GM12891 (cell line): ENCODE results near the gene NIT2.
A peak's percentile ranks its signal among the peaks of the same experiment; 100 is the strongest.
"Not testable (repeated sequence)": the region's sequence is repeated elsewhere in the genome, so short reads cannot be mapped to it uniquely, and the experiment has no call there.

Experiments
- DNase-seq: peaks from one replicate; pipeline ENCODE4 v3.0.0; 2011; ENCODE audit warnings: low spot score; ENCODE audit not compliant: insufficient read length
- FAIRE-seq: peaks from 2 replicates; lab custom pipeline; 2011; peaks lifted over from hg19 to GRCh38; lab: Jason Lieb, UNC
- PAX5 ChIP-seq: IDR thresholded peaks from 2 replicates; pipeline ENCODE4 v1.6.1; 2011; ENCODE audit warnings: low read length, moderate library complexity, mild to moderate bottlenecking; ENCODE audit not compliant: insufficient read depth, severe bottlenecking
- POLR2A ChIP-seq: IDR thresholded peaks from 2 replicates; pipeline ENCODE4 v1.6.1; 2011; ENCODE audit warnings: low read depth, low read length, control low read depth
- POLR2AphosphoS5 ChIP-seq: IDR thresholded peaks from 2 replicates; pipeline ENCODE4 v1.6.1; 2011; ENCODE audit warnings: low read depth, low read length, control low read depth
- POU2F2 ChIP-seq: IDR thresholded peaks from 2 replicates; pipeline ENCODE4 v1.6.1; 2011; ENCODE audit warnings: low read depth, mild to moderate bottlenecking, control low read depth, low read length, moderate library complexity
- SPI1 ChIP-seq: IDR thresholded peaks from 2 replicates; pipeline ENCODE4 v1.6.1; 2011; ENCODE audit warnings: low read depth, low read length, control low read depth
- TAF1 ChIP-seq: IDR thresholded peaks from 2 replicates; pipeline ENCODE4 v1.6.1; 2011; ENCODE audit warnings: low read depth, low read length, control low read depth

Gene NIT2

DNA sequence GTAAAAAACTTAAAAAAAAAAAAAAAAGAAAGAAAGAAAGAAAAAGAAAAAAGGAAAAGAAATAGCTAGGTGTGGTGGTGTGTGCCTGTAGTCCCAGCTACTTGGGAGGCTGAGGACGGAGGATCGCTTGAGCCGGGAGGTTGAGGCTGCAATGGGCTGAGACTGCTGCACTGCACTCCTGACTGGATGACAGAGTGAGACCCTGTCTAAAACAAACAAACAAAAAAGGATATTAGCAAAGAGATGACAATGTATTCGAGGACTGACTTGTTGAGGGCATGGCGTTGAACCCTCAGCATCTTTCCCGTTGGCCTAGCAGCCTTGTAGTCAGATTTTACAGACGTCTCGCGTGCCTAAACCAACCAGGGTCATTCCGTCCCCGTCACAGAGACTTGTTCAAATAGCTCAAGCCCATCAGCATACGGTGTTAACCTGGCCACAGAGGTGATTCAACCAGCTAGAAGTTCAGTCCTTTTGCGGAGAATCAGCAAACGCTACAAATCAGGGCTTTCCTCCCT is 528 bp upstream of the NIT2 start:
- FAIRE-seq = no peak
- peak; percentile 9 for DNase-seq
- no peak for TF ChIP-seq POLR2A
- no peak; the same call in 1 of the 2 replicates for TF ChIP-seq TAF1
- TF ChIP-seq PAX5 = no peak
- no peak for TF ChIP-seq POLR2AphosphoS5
- no peak for TF ChIP-seq SPI1
- TF ChIP-seq POU2F2 = no peak

- TF ChIP-seq SPI1 = peak; percentile 74
- TF ChIP-seq POLR2AphosphoS5 = no peak
- no peak for TF ChIP-seq POU2F2
- TF ChIP-seq TAF1 = no peak
- no peak for TF ChIP-seq PAX5
- no peak for TF ChIP-seq POLR2A
- peak; percentile 23 for DNase-seq
- FAIRE-seq = no peak
These were observed 877 bp downstream of the NIT2 start for GRCh38 chr3:100335434-100335833.

- not testable (repeated sequence) for DNase-seq, FAIRE-seq
These were observed 1.7 kb downstream of the NIT2 start for GRCh38 chr3:100336229-100336628.

DNA sequence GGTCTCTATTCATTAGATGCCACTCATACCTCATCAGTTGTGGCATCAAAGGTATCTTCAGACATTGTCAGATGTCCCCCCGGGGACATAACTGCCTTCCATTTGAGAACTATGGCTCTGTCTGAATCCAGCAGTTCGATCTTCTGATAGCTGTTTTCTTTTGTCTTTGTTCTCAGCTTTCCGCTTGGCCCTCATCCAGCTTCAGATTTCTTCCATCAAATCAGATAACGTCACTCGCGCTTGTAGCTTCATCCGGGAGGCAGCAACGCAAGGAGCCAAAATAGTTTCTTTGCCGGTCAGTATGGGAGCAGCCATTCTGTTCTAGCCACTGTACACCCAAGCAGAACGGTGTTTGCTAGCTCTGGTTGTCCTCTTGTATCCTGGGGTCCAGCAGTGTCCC is 4.4 kb downstream of the NIT2 start:
- DNase-seq = no peak
- TF ChIP-seq SPI1 (no peak), POLR2A (no peak), PAX5 (no peak), TAF1 (no peak), POLR2AphosphoS5 (no peak), POU2F2 (no peak)

GRCh38 chr3:100339786-100340185 is 5.2 kb downstream of the NIT2 start:
- no peak for DNase-seq
- no peak for FAIRE-seq
- TF ChIP-seq POU2F2 = no peak
- no peak for TF ChIP-seq SPI1
- no peak for TF ChIP-seq TAF1
- TF ChIP-seq POLR2AphosphoS5 = no peak
- no peak for TF ChIP-seq POLR2A
- no peak for TF ChIP-seq PAX5

More for the DNA sequence above, 4.4 kb downstream of the NIT2 start:
- FAIRE-seq = no peak

GRCh38 chr3:100340527-100340926 is 6.0 kb downstream of the NIT2 start:
- no peak for TF ChIP-seq POLR2AphosphoS5
- TF ChIP-seq TAF1 = no peak
- TF ChIP-seq SPI1 = no peak
- no peak for TF ChIP-seq POU2F2
- no peak for TF ChIP-seq POLR2A
- TF ChIP-seq PAX5 = no peak
- no peak for FAIRE-seq
- DNase-seq = no peak

DNA sequence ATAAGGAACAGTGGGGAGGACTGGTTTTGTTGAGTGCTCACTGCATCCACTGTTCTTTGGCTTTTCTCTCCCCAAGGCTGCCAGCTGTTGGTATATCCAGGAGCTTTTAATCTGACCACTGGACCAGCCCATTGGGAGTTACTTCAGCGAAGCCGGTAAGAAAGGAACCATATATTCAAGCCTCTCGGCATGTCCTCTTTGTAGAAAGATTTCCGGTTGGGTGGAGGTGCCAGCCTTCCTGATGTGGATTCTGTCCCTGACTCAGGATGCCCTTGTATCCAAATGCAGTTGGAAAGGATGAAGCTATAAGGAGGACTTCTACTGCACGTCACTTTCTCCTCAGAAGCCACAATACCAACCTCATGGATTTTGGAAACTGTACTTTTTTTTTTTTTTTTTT is 14.2 kb downstream of the NIT2 start:
- DNase-seq (no peak), FAIRE-seq (no peak)
- TF ChIP-seq SPI1 (no peak), POLR2A (no peak), POU2F2 (no peak), TAF1 (no peak), POLR2AphosphoS5 (no peak)

DNA sequence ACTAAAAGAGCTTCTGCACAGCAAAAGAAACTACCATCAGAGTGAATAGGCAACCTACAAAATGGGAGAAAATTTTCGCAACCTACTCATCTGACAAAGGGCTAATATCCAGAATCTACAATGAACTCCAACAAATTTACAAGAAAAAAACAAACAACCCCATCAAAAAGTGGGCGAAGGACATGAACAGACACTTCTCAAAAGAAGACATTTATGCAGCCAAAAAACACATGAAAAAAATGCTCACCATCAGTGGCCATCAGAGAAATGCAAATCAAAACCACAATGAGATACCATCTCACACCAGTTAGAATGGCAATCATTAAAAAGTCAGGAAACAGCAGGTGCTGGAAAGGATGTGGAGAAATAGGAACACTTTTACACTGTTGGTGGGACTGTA is 17.2 kb downstream of the NIT2 start:
- FAIRE-seq, DNase-seq: not testable (repeated sequence)

- FAIRE-seq (no peak), DNase-seq (no peak)
- TF ChIP-seq TAF1 = no peak
- TF ChIP-seq POLR2A = no peak
- no peak for TF ChIP-seq POLR2AphosphoS5
These were observed 18.0 kb downstream of the NIT2 start for GRCh38 chr3:100352296-100353231.

- FAIRE-seq (no peak), DNase-seq (no peak)
- TF ChIP-seq PAX5 (no peak), POLR2AphosphoS5 (no peak), TAF1 (no peak), POU2F2 (no peak), SPI1 (no peak), POLR2A (no peak)
These were observed 20.3 kb downstream of the NIT2 start for GRCh38 chr3:100354850-100355249.
